PC-9 (cell line): ENCODE data around the gene PRDM15.

Experiments used
- EZH2 ChIP-seq: fragments of 200-600 bp; sonication (generic); IDR thresholded peaks from 2 replicates; pipeline ENCODE4 v1.8.0; 2017; ENCODE audit warnings: antibody characterized with exemption, low read depth
- TF ChIP-seq, protein P1 (sequence below): fragments of 200-600 bp; sonication (generic); conservative IDR thresholded peaks from 2 replicates; pipeline ENCODE4 v1.6.1; 2017; ENCODE audit warnings: mixed run types, antibody characterized with exemption, mild to moderate bottlenecking, moderate library complexity

DNA sequence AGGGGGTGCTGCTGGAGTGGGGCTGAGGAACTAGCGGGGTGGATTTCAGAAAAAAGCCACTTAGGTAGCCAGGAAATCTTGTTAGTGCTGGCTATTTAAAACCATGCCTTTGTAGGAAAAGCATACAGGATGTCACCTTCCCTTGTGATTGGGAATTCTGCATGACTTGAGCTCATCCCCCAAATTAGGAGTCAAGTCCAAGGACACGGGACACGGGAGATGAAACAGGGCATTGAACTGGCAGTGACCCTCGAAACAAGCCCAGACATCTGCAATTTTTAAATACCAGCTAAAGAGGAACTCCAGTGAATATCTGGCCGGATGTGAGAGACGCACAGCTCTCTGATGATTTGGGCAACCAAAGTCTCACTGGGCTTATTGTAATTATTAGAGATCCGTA is 41.9 kb upstream of the PRDM15 start:
- TF ChIP-seq EZH2, result no peak
- TF ChIP-seq, protein P1, sequence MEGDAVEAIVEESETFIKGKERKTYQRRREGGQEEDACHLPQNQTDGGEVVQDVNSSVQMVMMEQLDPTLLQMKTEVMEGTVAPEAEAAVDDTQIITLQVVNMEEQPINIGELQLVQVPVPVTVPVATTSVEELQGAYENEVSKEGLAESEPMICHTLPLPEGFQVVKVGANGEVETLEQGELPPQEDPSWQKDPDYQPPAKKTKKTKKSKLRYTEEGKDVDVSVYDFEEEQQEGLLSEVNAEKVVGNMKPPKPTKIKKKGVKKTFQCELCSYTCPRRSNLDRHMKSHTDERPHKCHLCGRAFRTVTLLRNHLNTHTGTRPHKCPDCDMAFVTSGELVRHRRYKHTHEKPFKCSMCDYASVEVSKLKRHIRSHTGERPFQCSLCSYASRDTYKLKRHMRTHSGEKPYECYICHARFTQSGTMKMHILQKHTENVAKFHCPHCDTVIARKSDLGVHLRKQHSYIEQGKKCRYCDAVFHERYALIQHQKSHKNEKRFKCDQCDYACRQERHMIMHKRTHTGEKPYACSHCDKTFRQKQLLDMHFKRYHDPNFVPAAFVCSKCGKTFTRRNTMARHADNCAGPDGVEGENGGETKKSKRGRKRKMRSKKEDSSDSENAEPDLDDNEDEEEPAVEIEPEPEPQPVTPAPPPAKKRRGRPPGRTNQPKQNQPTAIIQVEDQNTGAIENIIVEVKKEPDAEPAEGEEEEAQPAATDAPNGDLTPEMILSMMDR, result no peak
